BE2C (cell line): Measurements from ENCODE around the gene PAXIP1.

Source experiments
- DNase-seq: peaks from one replicate; pipeline ENCODE4 v3.0.0-alpha.2; 2020
- H3K27me3 ChIP-seq: fragments of 250-450 bp; sonication (Bioruptor Pico); 2 replicates; pipeline ENCODE4 v1.5.1; 2020; ENCODE audit warnings: mild to moderate bottlenecking
- H3K36me3 ChIP-seq: fragments of 250-450 bp; sonication (Bioruptor Pico); 2 replicates; pipeline ENCODE4 v1.5.1; 2020; ENCODE audit warnings: mild to moderate bottlenecking
- H3K4me1 ChIP-seq: fragments of 250-450 bp; sonication (Bioruptor Pico); 2 replicates; pipeline ENCODE4 v1.5.1; 2020
- H3K4me3 ChIP-seq: 2 replicates; pipeline ENCODE4 v1.5.1; 2011; ENCODE audit warnings: low read depth, low read length
- H3K9me3 ChIP-seq: fragments of 250-450 bp; sonication (Bioruptor Pico); 2 replicates; pipeline ENCODE4 v1.5.1; 2020
- TF ChIP-seq, protein P1 (sequence below): IDR thresholded peaks from 2 replicates; pipeline ENCODE4 v1.5.1; 2012; ENCODE audit warnings: mild to moderate bottlenecking, low read depth, low read length

PAXIP1 gene

DNA sequence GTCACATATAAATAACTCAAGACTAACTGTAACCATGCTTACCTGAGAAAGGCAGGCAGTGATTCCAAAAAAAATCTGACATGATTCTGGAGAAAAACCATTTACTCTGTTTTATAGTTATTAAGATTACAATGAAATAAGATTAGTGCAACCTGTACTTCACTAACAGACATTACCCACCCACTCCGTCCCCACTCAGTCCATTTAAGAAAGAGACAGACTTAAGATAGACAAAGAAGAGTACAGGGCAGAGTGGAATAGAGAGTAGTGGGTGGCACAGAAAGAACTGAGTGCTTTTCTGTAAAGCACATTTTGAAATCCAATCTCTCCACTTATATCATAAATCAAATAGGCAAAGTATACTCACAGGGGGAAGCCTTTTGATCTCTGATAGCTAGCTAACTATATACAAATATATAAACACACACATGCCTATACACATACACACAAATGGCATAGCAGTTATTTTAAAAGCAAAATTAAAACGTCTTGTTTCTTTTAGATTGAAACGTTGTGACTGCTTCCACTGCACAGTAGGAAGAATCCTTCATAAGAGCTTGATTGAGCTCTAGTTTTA is 11.9 kb downstream of the PAXIP1 start:
- no peak for DNase-seq
- Histone ChIP-seq H3K36me3 (peaks cover 48% of the 10 kb centered on the region), H3K27me3 (no peaks in the 10 kb centered on the region), H3K9me3 (no peaks in the 10 kb centered on the region), H3K4me1 (no peaks in the 10 kb centered on the region), H3K4me3 (no peak overlapping the region)
- TF ChIP-seq, protein P1, sequence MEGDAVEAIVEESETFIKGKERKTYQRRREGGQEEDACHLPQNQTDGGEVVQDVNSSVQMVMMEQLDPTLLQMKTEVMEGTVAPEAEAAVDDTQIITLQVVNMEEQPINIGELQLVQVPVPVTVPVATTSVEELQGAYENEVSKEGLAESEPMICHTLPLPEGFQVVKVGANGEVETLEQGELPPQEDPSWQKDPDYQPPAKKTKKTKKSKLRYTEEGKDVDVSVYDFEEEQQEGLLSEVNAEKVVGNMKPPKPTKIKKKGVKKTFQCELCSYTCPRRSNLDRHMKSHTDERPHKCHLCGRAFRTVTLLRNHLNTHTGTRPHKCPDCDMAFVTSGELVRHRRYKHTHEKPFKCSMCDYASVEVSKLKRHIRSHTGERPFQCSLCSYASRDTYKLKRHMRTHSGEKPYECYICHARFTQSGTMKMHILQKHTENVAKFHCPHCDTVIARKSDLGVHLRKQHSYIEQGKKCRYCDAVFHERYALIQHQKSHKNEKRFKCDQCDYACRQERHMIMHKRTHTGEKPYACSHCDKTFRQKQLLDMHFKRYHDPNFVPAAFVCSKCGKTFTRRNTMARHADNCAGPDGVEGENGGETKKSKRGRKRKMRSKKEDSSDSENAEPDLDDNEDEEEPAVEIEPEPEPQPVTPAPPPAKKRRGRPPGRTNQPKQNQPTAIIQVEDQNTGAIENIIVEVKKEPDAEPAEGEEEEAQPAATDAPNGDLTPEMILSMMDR, result no peak

GRCh38 chr7:154987571-154987970 is 15.4 kb downstream of the PAXIP1 start:
- TF ChIP-seq, protein P1, result no peak
- peaks cover 10% of the 10 kb centered on the region; the same call in 1 of the 2 replicates for H3K4me1 ChIP-seq
- H3K4me3 ChIP-seq, result no peak overlapping the region
- DNase-seq, result no peak
- no peaks in the 10 kb centered on the region for H3K27me3 ChIP-seq
- H3K36me3 ChIP-seq, result peaks cover 19% of the 10 kb centered on the region
- H3K9me3 ChIP-seq, result no peaks in the 10 kb centered on the region

- DNase-seq, result no peak
- H3K27me3 ChIP-seq, result no peaks in the 10 kb centered on the region
- H3K4me3 ChIP-seq, result no peak overlapping the region
- TF ChIP-seq, protein P1, result no peak
- peaks cover 20% of the 10 kb centered on the region for H3K36me3 ChIP-seq
- H3K4me1 ChIP-seq, result peaks cover 10% of the 10 kb centered on the region; the same call in 1 of the 2 replicates
- no peaks in the 10 kb centered on the region for H3K9me3 ChIP-seq
Measured at GRCh38 chr7:154986200-154986945, 16.6 kb downstream of the PAXIP1 start.

GRCh38 chr7:154985230-154985629 is 17.7 kb downstream of the PAXIP1 start:
- TF ChIP-seq, protein P1, result no peak
- Histone ChIP-seq H3K9me3 (no peaks in the 10 kb centered on the region), H3K4me1 (peaks cover 10% of the 10 kb centered on the region; the same call in 1 of the 2 replicates), H3K27me3 (no peaks in the 10 kb centered on the region), H3K4me3 (no peak overlapping the region), H3K36me3 (peaks cover 16% of the 10 kb centered on the region)
- DNase-seq, result no peak

- TF ChIP-seq, protein P1, result no peak
- DNase-seq, result no peak
Measured at GRCh38 chr7:154984601-154985188, 18.2 kb downstream of the PAXIP1 start.

DNA sequence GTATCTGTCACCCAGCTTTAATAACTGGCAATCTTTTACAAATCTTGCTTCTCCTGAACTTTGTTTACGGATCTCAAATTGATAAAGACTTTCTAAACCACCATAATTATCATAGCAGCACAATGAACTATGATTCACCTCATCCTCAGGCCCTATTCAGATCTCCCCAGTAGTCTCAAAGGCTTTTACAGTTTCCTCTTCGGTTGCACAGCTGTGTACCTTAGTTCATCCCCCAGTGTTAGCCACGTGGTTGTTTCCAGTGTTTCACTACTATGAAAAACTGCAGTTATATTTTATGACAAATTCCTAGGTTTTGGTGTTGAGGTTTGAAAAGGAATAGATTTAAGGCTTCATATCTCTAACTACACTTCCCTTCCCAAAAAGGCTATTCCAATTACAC is 24.9 kb downstream of the PAXIP1 start:
- no peaks in the 10 kb centered on the region for H3K9me3 ChIP-seq
- H3K27me3 ChIP-seq, result no peaks in the 10 kb centered on the region
- no peak for DNase-seq
- no peaks in the 10 kb centered on the region for H3K4me1 ChIP-seq
- peaks cover 46% of the 10 kb centered on the region for H3K36me3 ChIP-seq
- H3K4me3 ChIP-seq, result no peak overlapping the region
- TF ChIP-seq, protein P1, result no peak

More at GRCh38 chr7:154984601-154985188, 18.2 kb downstream of the PAXIP1 start:
- no peak overlapping the region for H3K4me3 ChIP-seq
- peaks cover 14% of the 10 kb centered on the region for H3K36me3 ChIP-seq
- H3K27me3 ChIP-seq, result no peaks in the 10 kb centered on the region
- no peaks in the 10 kb centered on the region for H3K9me3 ChIP-seq
- peaks cover 10% of the 10 kb centered on the region; the same call in 1 of the 2 replicates for H3K4me1 ChIP-seq
